K562 (cell line): ENCODE measurements around the gene ARHGDIA. TPM values are rescaled to one million over a fixed set of nuclear protein-coding genes. Genes with fewer than 3 reads are reported as not detected.
A peak's percentile ranks its signal among the peaks of the same experiment; 100 is the strongest.

Experiments used
- CEBPG ChIP-seq, 3 experiments: fragments of 200-800 bp in 1 of 3; sonication (Bioruptor generic) in 1 of 3; sonication (generic) in 1 of 3; formaldehyde crosslinking in 1 of 3; IDR thresholded peaks in 2 of 3; conservative IDR thresholded peaks in 1 of 3; 2 replicates each; pipeline versions ENCODE4 v1.6.1 to v1.8.0; 2016 to 2022; ENCODE audit warnings: missing compliant biosample characterization in 2 of 3, missing genetic modification characterization in 2 of 3, mild to moderate bottlenecking in 1 of 3, missing genetic modification reagents in 1 of 3
- CHD4 ChIP-seq: fragments of 200-600 bp; sonication (generic); IDR thresholded peaks from 3 replicates; pipeline ENCODE4 v1.6.1; 2012; ENCODE audit warnings: low read depth, mild to moderate bottlenecking, mixed read lengths, low read length, inconsistent platforms; ENCODE audit not compliant: insufficient read depth, insufficient replicate concordance, poor library complexity, severe bottlenecking
- CREB1 ChIP-seq, 2 experiments: sonication (generic) in 1 of 2; formaldehyde crosslinking in 1 of 2; IDR thresholded peaks; 2 replicates each; pipeline versions ENCODE4 v1.6.1 to v1.8.0; 2012 to 2022; ENCODE audit warnings: inconsistent platforms in 1 of 2, mild to moderate bottlenecking in 1 of 2, missing genetic modification reagents in 1 of 2, moderate library complexity in 1 of 2
- HOXB6 ChIP-seq: fragments of 250-450 bp; sonication (Bioruptor Pico); IDR thresholded peaks from 2 replicates; pipeline ENCODE4 v1.5.1; 2022; ENCODE audit warnings: mild to moderate bottlenecking, borderline replicate concordance
- KDM4B ChIP-seq, 2 experiments: fragments of 450-650 bp in 1 of 2; sonication (generic) in 1 of 2; IDR thresholded peaks; 2 replicates each; pipeline ENCODE4 v1.6.1; 2016 to 2017; ENCODE audit warnings: borderline replicate concordance in 2 of 2, antibody characterized with exemption in 1 of 2, low read depth in 1 of 2, mild to moderate bottlenecking in 1 of 2
- NKRF ChIP-seq: fragments of 450-650 bp; IDR thresholded peaks from 2 replicates; pipeline ENCODE4 v1.6.1; 2016; ENCODE audit warnings: borderline replicate concordance
- PURB ChIP-seq: sonication (generic); formaldehyde crosslinking; IDR thresholded peaks from 2 replicates; pipeline ENCODE4 v1.9.0; 2021; ENCODE audit warnings: low read depth, mild to moderate bottlenecking, missing genetic modification reagents
- SNAPC5 ChIP-seq: fragments of 250-450 bp; sonication (Bioruptor Pico); IDR thresholded peaks from 2 replicates; pipeline ENCODE4 v1.8.0; 2021; ENCODE audit warnings: moderate library complexity, mild to moderate bottlenecking, inconsistent platforms
- SP2 ChIP-seq: IDR thresholded peaks from 2 replicates; pipeline ENCODE4 v1.6.1; 2011; ENCODE audit warnings: mild to moderate bottlenecking, low read depth, low read length, moderate library complexity; ENCODE audit not compliant: poor library complexity, severe bottlenecking; ENCODE audit errors: extremely low read depth
- SRF ChIP-seq, 2 experiments: fragments of 250-450, 450-650 bp in 1 of 2; sonication (Bioruptor Pico) in 1 of 2; sonication (generic) in 1 of 2; formaldehyde crosslinking; IDR thresholded peaks; 2 replicates each; pipeline versions ENCODE4 v1.5.0 to v1.5.1; 2020 to 2022; ENCODE audit warnings: mild to moderate bottlenecking in 1 of 2, missing genetic modification reagents in 1 of 2
- TCF3 ChIP-seq: sonication (generic); formaldehyde crosslinking; IDR thresholded peaks from 2 replicates; pipeline ENCODE4 v1.4.0; 2020; ENCODE audit warnings: mild to moderate bottlenecking, missing genetic modification reagents
- ZNF696 ChIP-seq: fragments of 250-450 bp; sonication (Bioruptor Pico); conservative IDR thresholded peaks from 2 replicates; pipeline ENCODE4 v1.4.0; 2020; ENCODE audit warnings: mild to moderate bottlenecking, moderate library complexity
- polyA plus RNA-seq, 8 experiments: library from polyadenylated mRNA; depleted of rRNA in 4 of 8; stranded (reverse) in 5 of 8; unstranded in 3 of 8; fragments of >200 nt; fragmentation: Nextera tagmentation in 2 of 8; fragmentation: Illumina TruSeq in 1 of 8; extraction: Ambion mirVana in 2 of 8; extraction: Trizol in 1 of 8; gene quantifications; 2 replicates each; pipeline versions ENCODE4 v1.2.1 to v1.2.3, GENCODE V29; 2011 to 2014; ENCODE audit warnings: inconsistent platforms in 1 of 8, missing spikeins in 1 of 8
- total RNA-seq, 7 experiments: library from RNA; depleted of rRNA in 6 of 7; stranded (reverse); fragments of >200 nt in 6 of 7; fragmentation: Illumina TruSeq in 2 of 7; extraction: Trizol in 2 of 7; gene quantifications; 2 replicates each; pipeline versions ENCODE4 v1.2.1 to v1.2.3, GENCODE V29; 2011 to 2021; ENCODE audit warnings: low replicate concordance in 1 of 7
- TF ChIP-seq, protein P1 (sequence below): fragments of 450-650 bp; formaldehyde crosslinking; IDR thresholded peaks from 2 replicates; pipeline ENCODE4 v1.4.0; 2020; ENCODE audit warnings: mild to moderate bottlenecking, mixed read lengths
- TF ChIP-seq, protein P2 (sequence below): fragments of 450-650 bp; formaldehyde crosslinking; IDR thresholded peaks from 2 replicates; pipeline ENCODE4 v1.4.0; 2022; ENCODE audit warnings: missing genetic modification characterization
- TF ChIP-seq, protein P3 (sequence below): fragments of 250-450 bp; sonication (Bioruptor Pico); IDR thresholded peaks from 2 replicates; pipeline ENCODE4 v1.4.0; 2020; ENCODE audit warnings: mild to moderate bottlenecking, moderate library complexity

The ARHGDIA gene
- total and polyA plus RNA-seq, 9 of the 15 experiments (the other 6 are each of a cell fraction or from before 2014, with no cell fraction given): 9.6 to 340 (median 97.6) TPM

GRCh38 chr17:81860756-81861568 is 10.2 kb downstream of the ARHGDIA start (continued):
- TF ChIP-seq, protein P1, sequence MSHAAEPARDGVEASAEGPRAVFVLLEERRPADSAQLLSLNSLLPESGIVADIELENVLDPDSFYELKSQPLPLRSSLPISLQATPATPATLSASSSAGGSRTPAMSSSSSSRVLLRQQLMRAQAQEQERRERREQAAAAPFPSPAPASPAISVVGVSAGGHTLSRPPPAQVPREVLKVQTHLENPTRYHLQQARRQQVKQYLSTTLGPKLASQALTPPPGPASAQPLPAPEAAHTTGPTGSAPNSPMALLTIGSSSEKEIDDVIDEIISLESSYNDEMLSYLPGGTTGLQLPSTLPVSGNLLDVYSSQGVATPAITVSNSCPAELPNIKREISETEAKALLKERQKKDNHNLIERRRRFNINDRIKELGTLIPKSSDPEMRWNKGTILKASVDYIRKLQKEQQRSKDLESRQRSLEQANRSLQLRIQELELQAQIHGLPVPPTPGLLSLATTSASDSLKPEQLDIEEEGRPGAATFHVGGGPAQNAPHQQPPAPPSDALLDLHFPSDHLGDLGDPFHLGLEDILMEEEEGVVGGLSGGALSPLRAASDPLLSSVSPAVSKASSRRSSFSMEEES (CRISPR knock-in tag): no peak
- peak; percentile 66 to 87; a peak in 1 of 4 replicates for TF ChIP-seq SRF (CRISPR knock-in tag; IDR thresholded peaks at IDR 0.05)
- peak; percentile 90 for TF ChIP-seq CREB1 (IDR thresholded peaks at IDR 0.05)
- peak; percentile 91 for TF ChIP-seq CREB1 (CRISPR knock-in tag; IDR thresholded peaks at IDR 0.05)
- TF ChIP-seq, protein P2, sequence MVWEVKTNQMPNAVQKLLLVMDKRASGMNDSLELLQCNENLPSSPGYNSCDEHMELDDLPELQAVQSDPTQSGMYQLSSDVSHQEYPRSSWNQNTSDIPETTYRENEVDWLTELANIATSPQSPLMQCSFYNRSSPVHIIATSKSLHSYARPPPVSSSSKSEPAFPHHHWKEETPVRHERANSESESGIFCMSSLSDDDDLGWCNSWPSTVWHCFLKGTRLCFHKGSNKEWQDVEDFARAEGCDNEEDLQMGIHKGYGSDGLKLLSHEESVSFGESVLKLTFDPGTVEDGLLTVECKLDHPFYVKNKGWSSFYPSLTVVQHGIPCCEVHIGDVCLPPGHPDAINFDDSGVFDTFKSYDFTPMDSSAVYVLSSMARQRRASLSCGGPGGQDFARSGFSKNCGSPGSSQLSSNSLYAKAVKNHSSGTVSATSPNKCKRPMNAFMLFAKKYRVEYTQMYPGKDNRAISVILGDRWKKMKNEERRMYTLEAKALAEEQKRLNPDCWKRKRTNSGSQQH (CRISPR knock-in tag): peak; percentile 94
- peak in 1 of 2 experiments; percentile 90; a peak in 2 of 4 replicates for TF ChIP-seq KDM4B (IDR thresholded peaks at IDR 0.05; ENCODE audit: borderline replicate concordance in 2 of 2, low read depth in 1 of 2)
- peak; percentile 97 for TF ChIP-seq CEBPG (CRISPR knock-in tag; IDR thresholded peaks at IDR 0.05)
- peak; percentile 98 to 100 for TF ChIP-seq CEBPG (tag; conservative IDR thresholded peaks at IDR 0.05 in 1 of 2, IDR thresholded peaks at IDR 0.05 in 1 of 2)
- no peak for TF ChIP-seq CHD4
- TF ChIP-seq, protein P3, sequence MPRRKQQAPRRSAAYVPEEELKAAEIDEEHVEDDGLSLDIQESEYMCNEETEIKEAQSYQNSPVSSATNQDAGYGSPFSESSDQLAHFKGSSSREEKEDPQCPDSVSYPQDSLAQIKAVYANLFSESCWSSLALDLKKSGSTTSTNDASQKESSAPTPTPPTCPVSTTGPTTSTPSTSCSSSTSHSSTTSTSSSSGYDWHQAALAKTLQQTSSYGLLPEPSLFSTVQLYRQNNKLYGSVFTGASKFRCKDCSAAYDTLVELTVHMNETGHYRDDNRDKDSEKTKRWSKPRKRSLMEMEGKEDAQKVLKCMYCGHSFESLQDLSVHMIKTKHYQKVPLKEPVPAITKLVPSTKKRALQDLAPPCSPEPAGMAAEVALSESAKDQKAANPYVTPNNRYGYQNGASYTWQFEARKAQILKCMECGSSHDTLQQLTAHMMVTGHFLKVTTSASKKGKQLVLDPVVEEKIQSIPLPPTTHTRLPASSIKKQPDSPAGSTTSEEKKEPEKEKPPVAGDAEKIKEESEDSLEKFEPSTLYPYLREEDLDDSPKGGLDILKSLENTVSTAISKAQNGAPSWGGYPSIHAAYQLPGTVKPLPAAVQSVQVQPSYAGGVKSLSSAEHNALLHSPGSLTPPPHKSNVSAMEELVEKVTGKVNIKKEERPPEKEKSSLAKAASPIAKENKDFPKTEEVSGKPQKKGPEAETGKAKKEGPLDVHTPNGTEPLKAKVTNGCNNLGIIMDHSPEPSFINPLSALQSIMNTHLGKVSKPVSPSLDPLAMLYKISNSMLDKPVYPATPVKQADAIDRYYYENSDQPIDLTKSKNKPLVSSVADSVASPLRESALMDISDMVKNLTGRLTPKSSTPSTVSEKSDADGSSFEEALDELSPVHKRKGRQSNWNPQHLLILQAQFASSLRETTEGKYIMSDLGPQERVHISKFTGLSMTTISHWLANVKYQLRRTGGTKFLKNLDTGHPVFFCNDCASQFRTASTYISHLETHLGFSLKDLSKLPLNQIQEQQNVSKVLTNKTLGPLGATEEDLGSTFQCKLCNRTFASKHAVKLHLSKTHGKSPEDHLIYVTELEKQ (CRISPR knock-in tag): peak; percentile 63; the same call in 1 of the 2 replicates
- TF ChIP-seq NKRF: peak; percentile 97
- TF ChIP-seq ZNF696 (CRISPR knock-in tag): no peak
- 0 out of 2 replicates have a peak, but pooled peaks have one; percentile 31 for TF ChIP-seq HOXB6
- TF ChIP-seq PURB: no peak
- no peak for TF ChIP-seq SNAPC5 (CRISPR knock-in tag)
- TF ChIP-seq SP2: peak; percentile 62
- TF ChIP-seq TCF3: no peak
